WTC11 (cell line): ENCODE measurements around the gene PDS5A. TPM values are rescaled to one million over a fixed set of nuclear protein-coding genes. Genes with fewer than 3 reads are reported as not detected.

Experiments used
- ATAC-seq: fragments of 200-7000 bp; cut with Tn5 transposase; 2 replicates; pipeline ENCODE4 v1.10.0; 2021; ENCODE audit warnings: mild to moderate bottlenecking, moderate library complexity
- CTCF ChIA-PET: fragments of 300-600 bp; sonication (Branson Sonifier 250); formaldehyde crosslinking; loops from one replicate; lab custom pipeline; 2021; ENCODE audit warnings: antibody characterized with exemption; lab: Charles Lee
- POLR2A ChIA-PET: fragments of 350-600 bp; sonication (Branson Sonifier 250); formaldehyde crosslinking; loops from one replicate; lab custom pipeline; 2021; ENCODE audit warnings: antibody characterized with exemption; lab: Charles Lee
- DNase-seq: peaks from one replicate; pipeline ENCODE4 v3.0.0; 2021; ENCODE audit warnings: low spot score
- H3K27ac Mint-ChIP-seq: 2 replicates; pipeline ENCODE4 v1.8.0; 2021; ENCODE audit warnings: mixed read lengths
- H3K27me3 Mint-ChIP-seq: 2 replicates; pipeline ENCODE4 v1.8.0; 2021; ENCODE audit warnings: low read depth, mild to moderate bottlenecking, moderate library complexity, mixed read lengths
- H3K36me3 Mint-ChIP-seq: 2 replicates; pipeline ENCODE4 v1.8.0; 2021; ENCODE audit warnings: mixed read lengths
- H3K4me1 Mint-ChIP-seq: 2 replicates; pipeline ENCODE4 v1.8.0; 2022; ENCODE audit warnings: mixed read lengths
- H3K4me3 Mint-ChIP-seq: 2 replicates; pipeline ENCODE4 v1.8.0; 2021; ENCODE audit warnings: mild to moderate bottlenecking, moderate library complexity, mixed read lengths
- H3K9me3 Mint-ChIP-seq: 2 replicates; pipeline ENCODE4 v1.8.0; 2021; ENCODE audit warnings: mixed read lengths
- ATF1 ChIP-seq: sonication (generic); formaldehyde crosslinking; IDR thresholded peaks from 2 replicates; pipeline ENCODE4 v1.8.1; 2023; ENCODE audit warnings: mild to moderate bottlenecking, moderate library complexity, missing genetic modification reagents
- E2F1 ChIP-seq: sonication (generic); formaldehyde crosslinking; IDR thresholded peaks from 2 replicates; pipeline ENCODE4 v1.8.0; 2022; ENCODE audit warnings: mild to moderate bottlenecking, missing genetic modification reagents
- ERG ChIP-seq: fragments of 250-450 bp; sonication (Bioruptor Pico); IDR thresholded peaks from 2 replicates; pipeline ENCODE4 v1.8.0; 2021; ENCODE audit warnings: mild to moderate bottlenecking
- ETV6 ChIP-seq: sonication (generic); formaldehyde crosslinking; IDR thresholded peaks from 2 replicates; pipeline ENCODE4 v1.8.1; 2022; ENCODE audit warnings: mild to moderate bottlenecking, missing genetic modification reagents
- FOXP1 ChIP-seq: sonication (generic); formaldehyde crosslinking; IDR thresholded peaks from 2 replicates; pipeline ENCODE4 v1.8.0; 2022; ENCODE audit warnings: missing genetic modification reagents, mild to moderate bottlenecking, moderate library complexity, borderline replicate concordance
- KAT7 ChIP-seq: sonication (generic); formaldehyde crosslinking; IDR thresholded peaks from 2 replicates; pipeline ENCODE4 v1.8.1; 2023; ENCODE audit warnings: missing genetic modification reagents, mild to moderate bottlenecking, borderline replicate concordance
- PRDM15 ChIP-seq: sonication (generic); formaldehyde crosslinking; IDR thresholded peaks from 2 replicates; pipeline ENCODE4 v1.8.0; 2022; ENCODE audit warnings: missing genetic modification reagents
- RELA ChIP-seq: sonication (generic); formaldehyde crosslinking; IDR thresholded peaks from 2 replicates; pipeline ENCODE4 v1.8.1; 2022; ENCODE audit warnings: missing genetic modification reagents, mild to moderate bottlenecking, borderline replicate concordance
- TEAD4 ChIP-seq: sonication (generic); formaldehyde crosslinking; IDR thresholded peaks from 2 replicates; pipeline ENCODE4 v1.8.0; 2022; ENCODE audit warnings: mild to moderate bottlenecking, missing genetic modification reagents
- ZBTB21 ChIP-seq: sonication (generic); formaldehyde crosslinking; IDR thresholded peaks from 2 replicates; pipeline ENCODE4 v1.8.1; 2023; ENCODE audit warnings: mild to moderate bottlenecking, missing genetic modification reagents, borderline replicate concordance
- ZBTB43 ChIP-seq: sonication (generic); formaldehyde crosslinking; IDR thresholded peaks from 2 replicates; pipeline ENCODE4 v1.8.1; 2023; ENCODE audit warnings: mild to moderate bottlenecking, missing genetic modification reagents
- ZNF121 ChIP-seq: sonication (generic); formaldehyde crosslinking; IDR thresholded peaks from 2 replicates; pipeline ENCODE4 v1.8.0; 2023; ENCODE audit warnings: missing genetic modification reagents
- ZNF281 ChIP-seq: sonication (generic); formaldehyde crosslinking; IDR thresholded peaks from 2 replicates; pipeline ENCODE4 v1.8.0; 2023; ENCODE audit warnings: mild to moderate bottlenecking, missing genetic modification reagents
- ZNF416 ChIP-seq: fragments of 250-450 bp; sonication (Bioruptor Pico); IDR thresholded peaks from 2 replicates; pipeline ENCODE4 v1.9.0; 2021; ENCODE audit warnings: mild to moderate bottlenecking, inconsistent platforms
- ZSCAN18 ChIP-seq: fragments of 250-450 bp; sonication (Bioruptor Pico); IDR thresholded peaks from 2 replicates; pipeline ENCODE4 v2.1.2; 2022; ENCODE audit warnings: mild to moderate bottlenecking, moderate library complexity
- total RNA-seq: library from RNA; stranded (reverse); gene quantifications from 3 replicates; pipeline ENCODE4 v1.2.3, GENCODE V29; 2021
- TF ChIP-seq, protein P1 (sequence below): sonication (generic); formaldehyde crosslinking; IDR thresholded peaks from 2 replicates; pipeline ENCODE4 v1.8.1; 2023; ENCODE audit warnings: mild to moderate bottlenecking, missing genetic modification reagents
- TF ChIP-seq, protein P2 (sequence below): fragments of 250-450 bp; sonication (Bioruptor Pico); IDR thresholded peaks from 2 replicates; pipeline ENCODE4 v1.9.0; 2021; ENCODE audit warnings: mild to moderate bottlenecking

Gene PDS5A
- total RNA-seq, 1 experiment from 2014 or later: 61.7 TPM

DNA sequence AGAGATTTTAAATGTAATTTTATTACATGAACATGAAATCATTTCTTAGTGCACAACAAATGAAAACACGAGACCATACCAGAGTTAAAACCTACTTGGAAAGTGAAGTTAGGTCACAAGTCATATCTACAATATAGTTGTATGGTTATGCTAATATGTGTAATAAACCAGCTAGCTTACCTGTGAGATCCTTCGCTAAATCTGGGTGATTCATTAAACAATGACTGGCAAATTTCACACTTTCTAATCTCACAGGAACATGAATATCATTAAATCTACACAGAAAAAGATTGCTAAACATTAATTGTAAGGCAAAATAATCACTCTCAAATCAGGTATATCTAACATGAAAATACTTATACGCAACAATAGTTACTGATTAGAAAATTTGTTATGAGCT lies 67.6 kb downstream of the PDS5A start:
- Mint-ChIP-seq H3K9me3 (no peaks in the 10 kb centered on the region), H3K27ac (no peak overlapping the region; the same call in 1 of the 2 replicates), H3K36me3 (peaks cover 52% of the 10 kb centered on the region), H3K4me1 (no peaks in the 10 kb centered on the region), H3K27me3 (no peaks in the 10 kb centered on the region), H3K4me3 (no peak overlapping the region)
- no peak for TF ChIP-seq E2F1
- TF ChIP-seq ZBTB21 (CRISPR knock-in tag): no peak
- no peak for TF ChIP-seq ATF1 (CRISPR knock-in tag)
- TF ChIP-seq ZNF121 (CRISPR knock-in tag): no peak
- TF ChIP-seq ZBTB43 (CRISPR knock-in tag): no peak
- TF ChIP-seq, protein P1, sequence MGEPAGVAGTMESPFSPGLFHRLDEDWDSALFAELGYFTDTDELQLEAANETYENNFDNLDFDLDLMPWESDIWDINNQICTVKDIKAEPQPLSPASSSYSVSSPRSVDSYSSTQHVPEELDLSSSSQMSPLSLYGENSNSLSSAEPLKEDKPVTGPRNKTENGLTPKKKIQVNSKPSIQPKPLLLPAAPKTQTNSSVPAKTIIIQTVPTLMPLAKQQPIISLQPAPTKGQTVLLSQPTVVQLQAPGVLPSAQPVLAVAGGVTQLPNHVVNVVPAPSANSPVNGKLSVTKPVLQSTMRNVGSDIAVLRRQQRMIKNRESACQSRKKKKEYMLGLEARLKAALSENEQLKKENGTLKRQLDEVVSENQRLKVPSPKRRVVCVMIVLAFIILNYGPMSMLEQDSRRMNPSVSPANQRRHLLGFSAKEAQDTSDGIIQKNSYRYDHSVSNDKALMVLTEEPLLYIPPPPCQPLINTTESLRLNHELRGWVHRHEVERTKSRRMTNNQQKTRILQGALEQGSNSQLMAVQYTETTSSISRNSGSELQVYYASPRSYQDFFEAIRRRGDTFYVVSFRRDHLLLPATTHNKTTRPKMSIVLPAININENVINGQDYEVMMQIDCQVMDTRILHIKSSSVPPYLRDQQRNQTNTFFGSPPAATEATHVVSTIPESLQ (CRISPR knock-in tag): no peak
- TF ChIP-seq ETV6: no peak
- no peak for TF ChIP-seq RELA
- TF ChIP-seq KAT7 (CRISPR knock-in tag): no peak
- TF ChIP-seq ERG (CRISPR knock-in tag): no peak
- TF ChIP-seq, protein P2, sequence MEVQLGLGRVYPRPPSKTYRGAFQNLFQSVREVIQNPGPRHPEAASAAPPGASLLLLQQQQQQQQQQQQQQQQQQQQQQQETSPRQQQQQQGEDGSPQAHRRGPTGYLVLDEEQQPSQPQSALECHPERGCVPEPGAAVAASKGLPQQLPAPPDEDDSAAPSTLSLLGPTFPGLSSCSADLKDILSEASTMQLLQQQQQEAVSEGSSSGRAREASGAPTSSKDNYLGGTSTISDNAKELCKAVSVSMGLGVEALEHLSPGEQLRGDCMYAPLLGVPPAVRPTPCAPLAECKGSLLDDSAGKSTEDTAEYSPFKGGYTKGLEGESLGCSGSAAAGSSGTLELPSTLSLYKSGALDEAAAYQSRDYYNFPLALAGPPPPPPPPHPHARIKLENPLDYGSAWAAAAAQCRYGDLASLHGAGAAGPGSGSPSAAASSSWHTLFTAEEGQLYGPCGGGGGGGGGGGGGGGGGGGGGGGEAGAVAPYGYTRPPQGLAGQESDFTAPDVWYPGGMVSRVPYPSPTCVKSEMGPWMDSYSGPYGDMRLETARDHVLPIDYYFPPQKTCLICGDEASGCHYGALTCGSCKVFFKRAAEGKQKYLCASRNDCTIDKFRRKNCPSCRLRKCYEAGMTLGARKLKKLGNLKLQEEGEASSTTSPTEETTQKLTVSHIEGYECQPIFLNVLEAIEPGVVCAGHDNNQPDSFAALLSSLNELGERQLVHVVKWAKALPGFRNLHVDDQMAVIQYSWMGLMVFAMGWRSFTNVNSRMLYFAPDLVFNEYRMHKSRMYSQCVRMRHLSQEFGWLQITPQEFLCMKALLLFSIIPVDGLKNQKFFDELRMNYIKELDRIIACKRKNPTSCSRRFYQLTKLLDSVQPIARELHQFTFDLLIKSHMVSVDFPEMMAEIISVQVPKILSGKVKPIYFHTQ: no peak
- TF ChIP-seq TEAD4 (CRISPR knock-in tag): no peak
- no peak for TF ChIP-seq ZNF281 (CRISPR knock-in tag)
- no peak for TF ChIP-seq ZNF416
- no peak for TF ChIP-seq FOXP1 (CRISPR knock-in tag)
- TF ChIP-seq PRDM15 (CRISPR knock-in tag): no peak
- TF ChIP-seq ZSCAN18 (CRISPR knock-in tag): no peak
- ChIA-PET POLR2A (no interaction called here), CTCF (no interaction called here)
- DNase-seq (no peak), ATAC-seq (no peak)
